Measurements from ENCODE around the gene CLRN2. TPM values are rescaled to one million over a fixed set of nuclear protein-coding genes. Genes with fewer than 3 reads are reported as not detected.

CLRN2 gene
- total and polyA plus RNA-seq, 2 donors (not counting 1 experiment from before 2014, with no cell fraction given): not detected

GRCh38 chr4:17480210-17480927 lies 34.6 kb upstream of the CLRN2 start:
- TF ChIP-seq CTCF (conservative IDR thresholded peaks at IDR 0.05 in 1 of 2, IDR thresholded peaks at IDR 0.05 in 1 of 2; ENCODE audit: low read depth in 1 of 2, low read length in 2 of 2) (no peak), EZH2 (IDR thresholded peaks at IDR 0.05; ENCODE audit: low read length, missing control alignments) (no peak)
- Histone ChIP-seq H3K4me3 (replicated peaks in 1 of 4; ENCODE audit: control extremely low read depth in 1 of 4, insufficient read depth in 1 of 4, low read depth in 3 of 4, low read length in 4 of 4) (no peak overlapping the region), H2AFZ (ENCODE audit: low read length) (no peak overlapping the region), H3K9me3 (ENCODE audit: control insufficient read depth, insufficient read depth, low read depth, low read length) (no peaks in the 10 kb centered on the region), H4K20me1 (ENCODE audit: control insufficient read depth, extremely low read depth, insufficient read depth, low read length) (no peaks in the 10 kb centered on the region), H3K4me1 (ENCODE audit: control insufficient read depth, extremely low read depth, insufficient read depth, low read length) (no peaks in the 10 kb centered on the region), H3K79me2 (ENCODE audit: control insufficient read depth, insufficient read depth, low read length) (no peaks in the 10 kb centered on the region), H3K36me3 (ENCODE audit: control insufficient read depth, insufficient read depth, low read length) (no peaks in the 10 kb centered on the region), H3K9ac (ENCODE audit: insufficient read depth, low read length) (no peak overlapping the region), H3K27me3 (ENCODE audit: control insufficient read depth, insufficient read depth, low read length) (no peaks in the 10 kb centered on the region), H3K4me2 (ENCODE audit: extremely low read depth, insufficient read depth, low read length) (no peak overlapping the region), H3K27ac (ENCODE audit: insufficient read depth, low read length) (no peak overlapping the region)
- no peak for DNase-seq (ENCODE audit: low read depth in 2 of 2)

- no peaks in the 10 kb centered on the region for H3K9me3 ChIP-seq (ENCODE audit: control insufficient read depth, insufficient read depth, low read depth, low read length)
- no peak overlapping the region for H3K4me3 ChIP-seq (replicated peaks in 1 of 4; ENCODE audit: control extremely low read depth in 1 of 4, insufficient read depth in 1 of 4, low read depth in 3 of 4, low read length in 4 of 4)
- no peak overlapping the region for H3K9ac ChIP-seq (ENCODE audit: insufficient read depth, low read length)
- no peaks in the 10 kb centered on the region for H3K79me2 ChIP-seq (ENCODE audit: control insufficient read depth, insufficient read depth, low read length)
- no peak overlapping the region for H2AFZ ChIP-seq (ENCODE audit: low read length)
- H3K36me3 ChIP-seq (ENCODE audit: control insufficient read depth, insufficient read depth, low read length): no peaks in the 10 kb centered on the region
- H3K4me1 ChIP-seq (ENCODE audit: control insufficient read depth, extremely low read depth, insufficient read depth, low read length): no peaks in the 10 kb centered on the region
- no peaks in the 10 kb centered on the region for H3K27me3 ChIP-seq (ENCODE audit: control insufficient read depth, insufficient read depth, low read length)
- H3K4me2 ChIP-seq (ENCODE audit: extremely low read depth, insufficient read depth, low read length): no peak overlapping the region
- TF ChIP-seq EZH2 (IDR thresholded peaks at IDR 0.05; ENCODE audit: low read length, missing control alignments) (no peak), CTCF (conservative IDR thresholded peaks at IDR 0.05 in 1 of 2, IDR thresholded peaks at IDR 0.05 in 1 of 2; ENCODE audit: low read depth in 1 of 2, low read length in 2 of 2) (no peak)
- H3K27ac ChIP-seq (ENCODE audit: insufficient read depth, low read length): no peak overlapping the region
- DNase-seq (ENCODE audit: low read depth in 2 of 2): no peak
- no peaks in the 10 kb centered on the region for H4K20me1 ChIP-seq (ENCODE audit: control insufficient read depth, extremely low read depth, insufficient read depth, low read length)
These were observed 34.0 kb upstream of the CLRN2 start for GRCh38 chr4:17480955-17481354.

- Histone ChIP-seq H3K4me2 (ENCODE audit: extremely low read depth, insufficient read depth, low read length) (no peak overlapping the region), H3K36me3 (ENCODE audit: control insufficient read depth, insufficient read depth, low read length) (no peaks in the 10 kb centered on the region), H3K79me2 (ENCODE audit: control insufficient read depth, insufficient read depth, low read length) (no peaks in the 10 kb centered on the region), H3K27me3 (ENCODE audit: control insufficient read depth, insufficient read depth, low read length) (no peaks in the 10 kb centered on the region), H3K4me3 (replicated peaks in 1 of 4; ENCODE audit: control extremely low read depth in 1 of 4, insufficient read depth in 1 of 4, low read depth in 3 of 4, low read length in 4 of 4) (no peak overlapping the region), H2AFZ (ENCODE audit: low read length) (no peak overlapping the region), H3K4me1 (ENCODE audit: control insufficient read depth, extremely low read depth, insufficient read depth, low read length) (no peaks in the 10 kb centered on the region), H3K9ac (ENCODE audit: insufficient read depth, low read length) (no peak overlapping the region), H4K20me1 (ENCODE audit: control insufficient read depth, extremely low read depth, insufficient read depth, low read length) (no peaks in the 10 kb centered on the region), H3K9me3 (ENCODE audit: control insufficient read depth, insufficient read depth, low read depth, low read length) (no peaks in the 10 kb centered on the region), H3K27ac (ENCODE audit: insufficient read depth, low read length) (no peak overlapping the region)
- no peak for DNase-seq (ENCODE audit: low read depth in 2 of 2)
- TF ChIP-seq EZH2 (IDR thresholded peaks at IDR 0.05; ENCODE audit: low read length, missing control alignments): no peak
- TF ChIP-seq CTCF (conservative IDR thresholded peaks at IDR 0.05 in 1 of 2, IDR thresholded peaks at IDR 0.05 in 1 of 2; ENCODE audit: low read depth in 1 of 2, low read length in 2 of 2): no peak
These were observed 32.2 kb upstream of the CLRN2 start for GRCh38 chr4:17482716-17483115.
